Skin of body (tissue), 2 donors: ENCODE results near the gene CEP41. TPM values are rescaled to one million over a fixed set of nuclear protein-coding genes. Genes with fewer than 3 reads are reported as not detected.

ENCODE experiments used
- DNase-seq: peaks from one replicate; lab custom pipeline; 2025; lab: John Stamatoyannopoulos, UW
- total RNA-seq: library from RNA; depleted of rRNA; stranded (reverse); fragments of >200 nt; gene quantifications from one replicate; pipeline ENCODE4 v1.2.3, GENCODE V29; 2014

The CEP41 gene, protein sequence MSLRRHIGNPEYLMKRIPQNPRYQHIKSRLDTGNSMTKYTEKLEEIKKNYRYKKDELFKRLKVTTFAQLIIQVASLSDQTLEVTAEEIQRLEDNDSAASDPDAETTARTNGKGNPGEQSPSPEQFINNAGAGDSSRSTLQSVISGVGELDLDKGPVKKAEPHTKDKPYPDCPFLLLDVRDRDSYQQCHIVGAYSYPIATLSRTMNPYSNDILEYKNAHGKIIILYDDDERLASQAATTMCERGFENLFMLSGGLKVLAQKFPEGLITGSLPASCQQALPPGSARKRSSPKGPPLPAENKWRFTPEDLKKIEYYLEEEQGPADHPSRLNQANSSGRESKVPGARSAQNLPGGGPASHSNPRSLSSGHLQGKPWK
- 5.4 TPM for total RNA-seq

DNA sequence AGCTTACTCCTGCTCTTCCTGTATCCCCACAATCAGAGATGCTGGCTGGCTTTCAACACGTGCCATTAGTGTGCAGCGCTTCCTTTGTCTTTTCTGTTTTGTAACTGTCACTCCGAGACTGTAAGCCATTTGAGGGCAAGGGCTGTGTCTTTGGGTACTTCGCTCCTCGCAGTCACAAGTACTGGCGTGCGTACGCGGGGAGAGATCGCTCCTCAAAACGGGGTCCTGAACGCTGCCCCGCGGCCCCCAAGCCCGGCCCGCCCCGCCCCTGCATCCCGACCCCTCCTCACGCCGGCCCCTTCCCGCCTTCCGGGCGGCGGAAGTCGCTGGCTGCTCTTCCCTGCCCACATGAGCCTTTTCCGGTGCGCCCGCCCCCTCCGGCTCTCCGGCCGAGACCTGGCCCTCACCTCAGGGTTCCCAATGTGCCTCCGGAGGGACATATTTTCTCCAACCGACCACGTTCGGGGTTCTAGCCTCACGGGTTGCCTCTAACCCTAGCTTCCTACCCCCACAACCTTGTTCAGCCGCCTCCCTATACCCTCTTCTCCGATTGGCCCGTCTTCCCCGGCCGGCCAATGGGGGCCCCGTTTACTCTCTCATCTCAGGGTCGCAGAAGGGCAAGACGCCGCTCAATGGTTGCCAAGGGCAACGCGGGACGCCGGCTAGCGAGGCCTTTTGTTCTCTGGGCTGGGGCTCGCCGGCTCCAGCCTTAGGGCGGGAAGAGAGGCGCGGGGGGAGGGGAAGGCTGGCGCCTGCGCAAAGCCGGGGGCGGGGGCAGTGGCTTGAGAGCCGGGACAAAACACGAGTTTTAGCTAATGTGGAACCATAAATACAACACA is at the start of gene CEP41:
Gene CEP41, minus strand, starts transcription at position 490 of the 839 bp plus-strand sequence. Its CDS starts 50 bp downstream, at position 440.
- peak; percentile 98 for DNase-seq

DNA sequence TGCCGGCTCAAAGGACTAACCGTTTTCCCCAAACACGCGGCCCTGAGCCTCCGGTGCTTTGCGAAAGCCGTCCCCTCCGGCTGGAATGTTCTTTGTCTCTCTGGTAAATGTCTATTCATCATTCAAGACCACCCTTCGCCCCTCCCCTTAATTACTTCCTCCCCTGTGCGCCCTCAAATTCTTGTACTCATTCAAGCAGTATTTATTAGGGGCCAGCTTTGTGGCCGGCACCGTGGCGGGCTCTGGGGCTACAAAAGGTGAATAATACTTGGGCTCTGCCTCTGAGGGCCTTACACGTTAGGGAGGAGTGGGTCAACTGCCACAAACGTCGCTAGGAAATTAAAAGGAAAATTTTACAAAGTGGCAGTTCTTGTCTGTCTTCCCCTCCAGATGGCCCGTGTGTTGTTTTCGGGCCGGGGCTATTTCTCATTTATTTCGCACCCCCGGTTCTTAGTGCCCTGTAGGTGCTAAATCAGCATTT is 49.5 kb upstream of the CEP41 start:
- DNase-seq = peak; percentile 45

DNA sequence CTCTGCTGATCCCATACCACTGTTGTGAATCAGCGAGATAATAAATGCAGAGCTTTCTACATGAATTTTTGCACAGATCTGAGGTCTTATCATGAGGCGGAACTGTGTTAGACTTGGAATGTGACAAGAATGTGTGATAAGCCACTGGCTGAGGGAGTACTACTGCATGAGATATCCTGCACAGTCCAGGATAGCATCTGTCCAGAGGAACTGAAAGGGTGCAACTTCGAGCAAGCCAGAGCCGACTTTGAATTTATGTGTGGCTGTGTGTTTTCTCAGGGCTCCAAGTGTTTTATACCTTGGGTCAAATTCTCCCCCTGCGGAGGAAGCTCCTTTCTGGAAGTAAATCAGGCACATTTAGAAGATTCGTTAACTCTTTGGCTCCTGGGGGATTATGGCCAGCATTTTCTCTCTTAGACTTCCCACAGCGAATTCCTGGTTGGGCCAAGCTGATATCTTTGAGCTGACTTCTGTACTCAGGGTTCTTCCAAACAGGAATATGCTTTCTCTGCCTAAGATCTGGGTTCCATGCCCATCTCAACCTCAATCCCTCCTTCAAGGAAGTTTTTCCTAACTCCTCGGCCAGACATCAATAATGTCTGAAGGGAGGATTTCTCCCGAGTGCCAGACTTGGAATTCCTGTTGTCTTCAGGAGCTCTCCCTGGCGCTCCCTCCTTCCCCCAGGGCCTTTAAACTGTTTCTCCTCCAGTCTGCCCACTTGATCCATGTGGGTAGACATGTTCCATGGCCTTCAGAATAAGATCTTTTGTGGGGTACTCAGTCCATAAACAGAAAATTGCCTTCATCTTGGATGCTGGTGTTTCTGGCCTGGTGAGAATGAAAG is 48.5 kb upstream of the CEP41 start:
- DNase-seq = peak; percentile 39

DNA sequence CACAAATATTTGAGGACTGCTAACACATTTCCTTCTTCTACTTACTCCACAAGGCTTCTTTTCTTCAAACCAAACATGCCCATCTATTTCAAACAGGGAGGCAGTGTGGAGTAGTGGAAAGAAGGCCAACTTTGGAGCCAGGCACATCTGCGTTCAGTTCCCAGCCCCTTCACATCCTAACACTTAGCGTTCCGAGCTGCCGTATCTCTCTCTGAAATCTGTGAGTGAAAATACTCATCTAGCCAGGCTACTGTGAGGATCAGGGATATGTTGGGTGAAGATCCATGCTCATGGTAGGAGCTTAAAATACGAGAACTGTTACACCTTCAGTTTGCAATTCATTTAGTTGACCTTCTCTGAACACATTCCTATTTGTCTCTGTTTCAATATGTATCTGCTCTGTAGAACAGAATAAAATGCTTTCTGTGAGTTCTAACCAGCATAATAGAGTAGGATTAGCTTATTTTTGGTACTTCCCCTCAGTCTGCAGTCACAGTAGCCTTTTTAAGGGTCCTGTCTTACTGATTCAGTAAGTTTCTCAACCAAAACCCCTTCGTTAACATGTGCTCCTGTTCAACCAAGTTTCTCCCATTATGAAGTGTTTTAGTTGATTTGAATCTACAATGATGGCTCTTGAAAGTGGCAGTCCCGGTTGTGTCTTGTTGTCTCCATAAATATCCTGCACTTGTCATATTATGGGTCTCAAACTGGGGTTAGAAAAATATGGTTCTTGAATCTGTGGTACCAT is 47.8 kb upstream of the CEP41 start:
- peak; percentile 73 for DNase-seq

DNA sequence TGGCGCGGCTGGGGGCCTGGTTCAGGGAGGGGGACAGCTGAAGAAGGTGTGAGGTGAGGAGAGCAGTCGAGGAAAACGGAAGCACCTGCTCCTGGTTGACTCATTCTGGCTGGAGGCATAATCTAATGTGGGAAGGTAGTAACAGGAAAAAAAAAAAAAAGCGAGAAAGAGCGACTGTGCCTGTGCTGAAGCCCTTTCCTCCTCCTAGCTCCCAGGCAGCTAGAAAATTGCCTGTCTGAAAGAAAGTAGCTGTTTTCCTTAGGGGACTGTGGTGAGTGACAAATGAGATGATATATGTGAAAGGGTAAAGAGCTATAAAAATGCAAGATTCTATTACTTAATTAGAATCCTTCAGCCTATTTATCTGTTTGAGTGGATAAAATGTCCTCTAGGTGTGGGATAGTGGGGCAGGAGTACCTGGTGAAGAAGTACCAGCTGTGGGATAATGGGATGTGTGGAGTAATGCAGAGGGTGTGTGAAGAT is 46.2 kb upstream of the CEP41 start:
- peak; percentile 12 for DNase-seq

DNA sequence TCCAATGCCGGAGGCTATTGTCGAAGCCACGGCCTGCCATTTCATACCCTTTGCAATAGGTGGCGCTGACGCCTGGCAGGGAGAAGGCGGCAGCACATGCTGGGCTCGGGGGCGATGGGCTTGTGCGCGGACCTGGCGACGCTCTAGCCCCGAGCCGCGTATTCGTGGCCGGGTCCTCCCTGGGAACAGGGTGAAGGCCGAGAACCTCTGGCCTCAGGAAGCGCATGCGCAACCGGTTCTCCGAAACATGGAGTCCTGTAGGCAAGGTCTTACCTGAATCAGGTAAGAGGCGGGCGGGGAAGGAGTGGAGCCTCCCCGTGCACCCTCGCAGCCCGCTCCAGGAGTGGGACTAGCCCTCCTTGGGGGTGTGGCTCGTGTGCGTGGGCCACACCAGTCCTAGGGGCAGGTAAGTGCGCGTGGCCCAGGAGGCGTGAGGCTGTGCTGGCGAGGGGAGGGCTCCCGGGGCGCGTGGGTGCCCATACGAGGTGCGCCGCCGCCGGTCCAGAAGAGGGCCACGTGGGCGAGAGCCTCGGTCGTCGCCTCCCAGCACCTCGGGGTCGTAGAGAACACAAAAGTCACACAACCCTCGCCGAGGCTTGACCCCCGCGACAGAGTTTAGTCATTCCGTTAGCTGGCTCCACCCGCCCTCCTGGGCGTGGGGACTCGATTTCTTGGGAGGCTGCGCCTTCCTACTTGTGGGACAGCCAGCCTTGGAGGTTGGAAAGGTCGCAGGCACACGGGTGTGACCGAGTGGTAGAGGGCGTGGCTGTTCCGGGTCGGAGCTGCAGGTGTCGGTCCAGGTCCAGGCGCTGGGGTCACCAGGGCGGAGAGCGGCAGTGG is 45.5 kb upstream of the CEP41 start:
- DNase-seq = no peak

DNA sequence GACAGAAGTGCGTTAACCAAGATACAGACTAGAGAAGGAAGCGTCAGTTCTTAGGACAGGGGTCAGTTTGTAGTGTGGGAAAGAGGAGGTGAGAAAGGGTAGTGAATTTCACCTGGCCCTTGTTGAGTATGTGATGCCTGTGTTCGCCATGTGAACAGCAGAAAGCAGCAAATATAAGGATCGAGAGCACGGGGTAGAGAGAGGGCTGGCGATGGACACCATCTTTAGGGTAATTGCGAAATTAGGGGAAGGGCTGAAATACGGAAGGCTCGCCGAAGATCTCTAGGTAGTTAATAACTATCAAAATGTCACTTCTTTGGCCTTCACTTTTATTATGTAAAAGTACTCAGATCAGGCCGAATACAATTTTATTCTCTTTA is 44.9 kb upstream of the CEP41 start:
- DNase-seq = no peak

DNA sequence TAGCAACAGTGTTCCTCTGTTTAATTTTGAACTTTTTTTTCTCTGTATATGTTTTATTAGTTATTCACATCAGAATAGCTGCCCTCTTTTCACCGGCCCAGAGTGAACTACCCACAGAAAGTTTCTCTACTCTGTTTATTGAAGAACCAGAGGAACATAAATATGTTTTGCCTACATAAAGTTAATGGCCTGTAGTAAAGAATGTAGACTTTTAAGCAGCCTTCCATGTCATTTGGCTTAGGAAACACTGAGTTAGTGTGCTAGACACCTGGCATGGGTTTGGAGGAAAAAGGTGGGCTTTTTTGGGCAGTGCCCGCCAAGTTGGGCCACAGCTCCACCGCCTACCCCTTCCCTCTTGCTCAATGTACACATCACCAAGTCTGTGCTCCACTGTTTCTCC is 42.2 kb upstream of the CEP41 start:
- DNase-seq = no peak

DNA sequence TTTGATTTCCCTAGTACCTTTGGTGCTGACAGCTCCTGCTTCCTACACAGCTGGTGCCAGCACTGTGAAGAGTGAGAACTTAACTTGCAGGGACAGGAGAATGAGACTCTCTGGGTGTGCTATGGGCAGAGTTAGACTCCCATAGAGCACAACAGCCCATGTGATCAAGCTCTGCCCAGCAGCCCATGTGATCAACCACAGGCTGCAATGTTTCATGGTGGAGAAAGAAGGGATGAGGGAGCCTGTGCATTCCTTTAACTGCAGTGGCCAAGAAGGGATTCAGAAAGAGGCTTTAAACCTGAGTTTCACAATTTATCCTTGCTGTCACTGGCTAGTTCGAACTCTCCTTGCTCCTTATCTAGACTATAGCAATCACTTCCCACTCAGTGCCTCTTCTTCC is 41.1 kb upstream of the CEP41 start:
- DNase-seq = no peak

DNA sequence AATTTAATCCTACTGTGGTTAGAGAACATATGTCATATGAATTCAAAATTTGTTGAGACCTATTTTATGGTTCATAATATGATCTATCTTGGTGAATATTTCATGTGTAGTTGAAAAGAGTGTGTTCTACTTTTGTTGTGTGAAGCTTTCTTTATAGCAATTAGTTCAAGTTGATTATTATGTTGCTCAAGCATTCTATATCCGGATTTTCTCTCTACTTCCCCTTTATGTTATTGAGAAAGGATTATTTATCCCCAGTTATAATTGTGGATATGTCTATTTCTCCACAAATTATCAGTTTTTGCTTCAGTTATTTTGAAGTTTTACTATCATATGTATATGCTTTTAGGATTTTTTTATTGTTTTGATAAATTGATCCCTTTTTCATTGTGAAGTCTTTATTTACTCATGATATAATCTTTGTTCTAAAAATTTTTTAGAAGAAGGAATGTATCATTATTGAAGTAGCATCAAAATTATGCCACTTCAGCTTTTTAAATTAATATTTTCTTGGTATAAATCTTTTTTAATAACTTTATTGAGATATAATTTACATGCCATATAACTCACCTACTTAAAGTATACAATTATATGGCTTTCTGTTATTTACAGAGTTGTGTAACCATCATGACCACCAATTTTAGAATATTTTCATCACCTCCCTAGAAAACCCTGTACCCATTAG is 39.0 kb upstream of the CEP41 start:
- no peak for DNase-seq

DNA sequence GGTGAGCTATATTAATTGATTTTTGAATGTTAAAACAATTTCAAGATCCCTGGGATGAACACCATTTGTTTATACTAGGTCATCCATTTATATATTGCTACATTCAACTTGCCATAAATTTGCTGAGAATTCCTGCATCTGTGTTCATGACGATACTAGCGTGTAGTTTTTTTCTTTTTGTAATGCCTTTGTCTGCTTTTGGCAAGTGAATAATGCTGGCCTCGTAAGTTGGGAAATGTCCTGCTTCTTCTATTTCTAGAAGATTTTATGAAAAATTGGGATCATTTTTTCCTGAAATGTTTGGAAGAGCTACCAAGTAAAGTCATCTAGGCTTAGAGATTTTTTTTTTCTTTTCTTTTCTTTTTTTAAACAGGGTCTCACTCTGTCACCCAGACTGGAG is 38.2 kb upstream of the CEP41 start:
- DNase-seq = no peak

DNA sequence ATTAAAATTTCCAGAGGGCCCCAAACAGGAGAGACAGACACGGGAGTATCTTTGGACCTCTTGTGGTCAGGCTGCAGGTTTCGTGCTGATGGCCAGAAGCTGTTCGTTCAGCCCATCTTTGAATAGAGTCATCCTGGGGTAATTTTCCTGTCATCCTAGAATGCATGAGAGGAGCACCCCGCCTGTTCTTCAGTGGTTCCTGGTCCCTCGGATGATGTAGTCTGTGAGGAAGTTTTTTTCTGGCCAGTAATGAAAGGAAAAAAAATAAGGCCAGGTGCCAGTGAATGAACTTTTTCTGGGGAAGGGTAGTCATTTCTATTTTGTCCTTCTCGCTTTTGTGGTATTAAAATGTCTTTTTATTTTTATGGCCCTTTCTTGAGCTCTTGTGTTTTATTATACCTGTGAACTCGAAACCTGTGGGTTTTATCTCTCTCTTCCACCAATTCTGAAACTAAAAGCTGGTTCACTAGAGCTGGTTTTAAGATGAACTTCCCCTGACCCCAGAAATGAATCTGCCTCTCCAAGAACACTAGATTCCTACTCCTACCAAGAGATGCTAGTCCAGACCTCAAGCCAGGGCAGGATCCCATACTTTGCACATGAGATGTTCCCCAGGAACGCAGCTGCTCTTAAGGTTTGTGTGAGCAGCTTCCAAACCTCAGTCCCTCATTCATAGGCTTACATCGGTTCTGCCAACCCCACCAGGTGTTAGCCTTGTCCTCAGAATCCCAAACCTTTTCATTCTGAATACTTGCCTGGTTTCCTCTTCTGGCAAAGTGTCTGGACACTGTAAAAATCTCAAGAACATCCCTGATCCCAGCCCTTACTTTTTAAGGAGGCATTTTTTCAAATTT is 35.7 kb upstream of the CEP41 start:
- peak; percentile 31 for DNase-seq

DNA sequence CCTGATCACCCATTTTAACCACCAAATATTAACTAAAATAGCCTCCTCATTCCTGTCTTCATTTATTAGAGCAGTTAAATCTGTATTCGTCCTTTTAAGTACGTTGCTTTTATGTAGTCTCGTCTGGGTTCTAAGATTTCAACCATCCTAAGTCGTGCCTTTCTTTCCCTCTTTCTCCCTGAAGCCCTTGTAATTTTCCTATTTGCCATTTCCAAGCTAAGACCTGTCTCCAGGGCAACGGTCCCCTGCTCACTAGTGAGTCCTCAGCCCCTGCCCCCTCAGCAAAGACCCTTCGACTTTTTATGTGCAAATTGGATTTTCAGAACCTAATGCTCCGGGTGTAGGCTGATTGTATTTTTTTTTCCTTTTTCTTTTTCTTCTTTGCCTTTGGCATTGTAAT is 35.0 kb upstream of the CEP41 start:
- DNase-seq = no peak

DNA sequence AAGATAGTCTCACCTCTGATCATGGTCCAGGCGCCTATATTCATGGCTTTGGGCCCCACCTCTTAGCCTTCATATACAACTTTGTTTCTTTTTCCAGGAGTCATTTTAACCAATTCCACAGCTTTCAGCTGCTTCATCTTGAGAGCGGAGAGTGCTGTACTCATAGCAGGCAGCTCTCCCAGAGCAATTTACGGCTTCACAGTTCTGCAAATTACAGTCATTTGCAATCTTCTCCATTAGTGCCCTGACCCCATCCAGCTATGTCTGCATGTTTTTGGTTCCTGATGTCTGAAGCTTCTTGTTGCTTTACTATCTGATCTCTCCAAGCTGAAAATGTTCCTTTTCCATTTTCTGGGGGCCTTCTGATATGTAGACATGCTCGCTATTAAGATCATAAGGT is 33.1 kb upstream of the CEP41 start:
- no peak for DNase-seq

DNA sequence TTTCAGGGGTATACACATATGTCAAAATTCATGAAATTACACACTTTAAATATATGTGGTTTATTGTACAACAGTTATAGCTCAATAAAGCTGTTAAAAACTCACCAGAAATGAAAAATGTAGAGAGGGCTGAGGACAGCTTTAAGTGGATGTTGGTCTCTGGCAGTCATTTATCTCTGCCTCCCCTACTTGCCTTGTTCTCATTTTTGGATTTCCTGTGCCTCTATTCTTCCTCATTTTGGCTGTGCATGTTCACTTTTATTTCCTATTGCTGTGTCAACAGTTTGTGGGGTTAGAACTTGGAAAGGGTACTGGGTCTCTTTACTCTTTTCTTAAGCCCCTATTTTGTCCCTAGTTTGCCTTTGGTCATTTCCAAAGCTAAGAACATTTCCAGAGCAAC is 32.5 kb upstream of the CEP41 start:
- DNase-seq = no peak

DNA sequence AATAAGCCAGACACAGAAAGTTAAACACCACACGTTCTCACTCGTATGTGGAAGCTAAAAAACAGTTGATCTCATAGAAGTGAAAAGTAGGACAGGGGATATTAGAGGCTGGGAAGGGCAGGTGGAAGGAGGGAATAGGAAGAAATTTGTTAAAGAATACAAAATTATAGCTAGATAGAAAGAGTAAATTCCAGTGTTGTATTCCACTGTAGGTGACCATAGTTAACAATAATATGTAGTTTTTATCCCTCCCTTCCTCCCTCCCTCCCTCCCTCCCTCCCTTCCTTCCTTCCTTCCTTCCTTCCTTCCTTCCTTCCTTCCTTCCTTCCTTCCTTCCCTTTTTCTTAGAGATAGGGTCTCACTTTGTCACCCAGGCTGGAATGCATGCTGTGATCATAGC is 31.2 kb upstream of the CEP41 start:
- no peak for DNase-seq

DNA sequence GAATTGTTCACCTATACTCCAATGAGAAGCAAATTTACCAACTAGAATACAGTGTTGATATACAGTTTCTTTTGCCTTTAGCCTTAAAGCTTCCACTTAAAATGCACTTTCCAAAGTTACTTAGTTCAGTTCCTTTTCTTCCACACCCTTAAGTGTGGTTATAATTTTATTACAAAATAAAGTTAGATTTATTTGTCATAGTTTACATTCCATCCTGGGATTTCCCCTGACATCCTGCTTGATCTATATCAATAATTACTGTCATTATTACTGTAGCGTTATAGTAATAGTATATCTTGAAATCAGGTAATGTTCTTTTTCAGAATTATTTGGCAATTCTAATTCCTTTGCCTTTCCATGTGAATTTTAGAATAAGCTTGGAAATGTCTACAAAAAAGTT is 27.8 kb upstream of the CEP41 start:
- DNase-seq = no peak
